ENCODE measurements around the gene LPAR5. TPM values are rescaled to one million over a fixed set of nuclear protein-coding genes. Genes with fewer than 3 reads are reported as not detected.

The LPAR5 gene
- total RNA-seq, 1 donor from 2014 or later: 2.1 TPM

- DNase-seq (ENCODE audit: low read depth): no peak
- FAIRE-seq: no peak
- no peak for TF ChIP-seq CTCF (IDR thresholded peaks at IDR 0.05; ENCODE audit: insufficient read depth, low read length, severe bottlenecking)
- H3K36me3 ChIP-seq (ENCODE audit: control insufficient read depth, insufficient read depth, low read length): peaks cover 40% of the 10 kb centered on the region
- no peak overlapping the region for H3K4me3 ChIP-seq (ENCODE audit: low read depth, low read length)
- H3K27me3 ChIP-seq (ENCODE audit: control insufficient read depth, insufficient read depth, low read length): no peaks in the 10 kb centered on the region
Measured at GRCh38 chr12:6584293-6584692, 51.5 kb downstream of the LPAR5 start.

- Histone ChIP-seq H3K4me3 (ENCODE audit: low read depth, low read length) (no peak overlapping the region), H3K27me3 (ENCODE audit: control insufficient read depth, insufficient read depth, low read length) (no peaks in the 10 kb centered on the region), H3K36me3 (ENCODE audit: control insufficient read depth, insufficient read depth, low read length) (peaks cover 41% of the 10 kb centered on the region)
- no peak for DNase-seq (ENCODE audit: low read depth)
- TF ChIP-seq CTCF (IDR thresholded peaks at IDR 0.05; ENCODE audit: insufficient read depth, low read length, severe bottlenecking): no peak
- no peak for FAIRE-seq
Measured at GRCh38 chr12:6582959-6583358, 52.8 kb downstream of the LPAR5 start.

- no peaks in the 10 kb centered on the region for H3K27me3 ChIP-seq (ENCODE audit: control insufficient read depth, insufficient read depth, low read length)
- peaks cover 43% of the 10 kb centered on the region for H3K36me3 ChIP-seq (ENCODE audit: control insufficient read depth, insufficient read depth, low read length)
- FAIRE-seq (no peak), DNase-seq (ENCODE audit: low read depth) (no peak)
- TF ChIP-seq CTCF (IDR thresholded peaks at IDR 0.05; ENCODE audit: insufficient read depth, low read length, severe bottlenecking): no peak
- H3K4me3 ChIP-seq (ENCODE audit: low read depth, low read length): no peak overlapping the region
Measured at GRCh38 chr12:6582196-6582595, 53.6 kb downstream of the LPAR5 start.

DNA sequence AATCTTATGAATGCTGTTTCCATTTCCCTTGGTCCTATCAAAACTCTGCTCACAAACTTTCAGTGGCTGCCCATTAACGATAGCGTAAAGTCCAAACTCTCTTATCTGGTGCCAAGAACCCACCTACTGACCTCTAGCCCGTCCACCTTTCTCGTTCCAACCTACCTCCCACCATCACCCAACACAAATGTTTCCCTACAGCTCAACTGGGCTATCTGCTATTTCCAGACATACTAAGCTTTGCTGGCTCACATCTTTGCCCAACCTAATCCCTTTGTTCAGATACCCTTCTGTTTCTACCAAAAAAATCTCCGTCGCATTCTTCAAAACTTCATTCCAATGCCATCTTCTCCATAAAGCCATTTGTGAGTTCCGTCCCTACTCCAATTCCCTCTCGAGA lies 60.1 kb downstream of the LPAR5 start:
- Histone ChIP-seq H3K27me3 (ENCODE audit: control insufficient read depth, insufficient read depth, low read length) (no peaks in the 10 kb centered on the region), H3K4me3 (ENCODE audit: low read depth, low read length) (no peak overlapping the region), H3K36me3 (ENCODE audit: control insufficient read depth, insufficient read depth, low read length) (peaks cover 29% of the 10 kb centered on the region)
- TF ChIP-seq CTCF (IDR thresholded peaks at IDR 0.05; ENCODE audit: insufficient read depth, low read length, severe bottlenecking): no peak
- no peak for DNase-seq (ENCODE audit: low read depth)
- no peak for FAIRE-seq

DNA sequence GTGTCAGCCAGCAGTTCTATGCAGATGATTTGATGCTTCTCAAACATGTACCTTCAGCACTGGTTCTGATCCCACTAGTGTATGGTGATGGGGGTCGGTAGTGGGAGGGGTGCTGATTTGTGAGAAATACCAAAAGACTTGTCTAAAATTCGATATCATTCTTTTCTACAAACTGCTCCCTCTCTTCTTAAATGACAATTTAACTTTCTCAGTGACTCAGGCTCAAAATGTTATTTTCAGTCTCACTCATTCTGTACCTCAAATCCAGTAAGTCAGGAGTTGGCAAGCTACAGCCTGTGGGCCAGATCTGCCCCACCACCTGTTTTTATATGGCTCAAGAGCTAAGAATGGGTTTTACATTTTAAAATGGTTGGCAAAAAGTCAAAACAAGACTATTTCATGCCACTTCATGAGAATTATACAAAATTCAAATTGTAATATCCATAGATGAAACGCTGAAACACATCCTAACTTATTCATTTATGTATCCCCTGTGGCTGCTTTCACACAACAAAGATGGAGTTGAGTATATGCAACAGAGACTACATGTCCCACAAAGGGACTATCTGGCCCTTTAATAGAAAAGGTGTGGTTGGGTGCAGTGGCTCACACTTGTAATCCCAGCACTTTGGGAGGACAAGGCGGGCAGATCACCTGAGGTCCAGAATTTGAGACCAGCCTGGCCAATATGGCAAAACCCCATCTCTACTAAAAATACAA lies 61.0 kb downstream of the LPAR5 start:
- Histone ChIP-seq H3K4me3 (ENCODE audit: low read depth, low read length) (no peak overlapping the region), H3K36me3 (ENCODE audit: control insufficient read depth, insufficient read depth, low read length) (peaks cover 31% of the 10 kb centered on the region), H3K27me3 (ENCODE audit: control insufficient read depth, insufficient read depth, low read length) (no peaks in the 10 kb centered on the region)
- DNase-seq (ENCODE audit: low read depth): no peak
- TF ChIP-seq CTCF (IDR thresholded peaks at IDR 0.05; ENCODE audit: insufficient read depth, low read length, severe bottlenecking): no peak
- no peak for FAIRE-seq

DNA sequence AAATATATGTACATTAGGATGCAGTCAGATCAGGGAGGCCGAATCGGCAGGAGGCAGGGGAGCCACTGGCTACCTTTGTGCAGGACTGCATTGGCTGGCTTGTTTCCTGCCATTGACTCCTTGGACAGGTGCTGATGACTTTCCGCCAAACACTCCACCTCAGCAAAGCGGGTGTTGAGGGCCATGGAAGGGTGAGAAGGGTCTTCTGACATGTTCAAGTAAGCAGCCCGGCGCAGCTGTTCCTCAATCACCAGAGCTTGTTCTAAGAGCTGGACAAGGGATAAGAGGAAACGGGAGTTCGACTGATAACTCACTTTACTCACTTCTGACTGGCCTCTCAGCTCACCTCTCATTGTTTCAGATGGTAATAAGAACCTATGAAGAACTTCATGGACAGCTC lies 62.8 kb downstream of the LPAR5 start:
- Histone ChIP-seq H3K4me3 (ENCODE audit: low read depth, low read length) (no peak overlapping the region), H3K27me3 (ENCODE audit: control insufficient read depth, insufficient read depth, low read length) (no peaks in the 10 kb centered on the region), H3K36me3 (ENCODE audit: control insufficient read depth, insufficient read depth, low read length) (peaks cover 28% of the 10 kb centered on the region)
- DNase-seq (ENCODE audit: low read depth) (no peak), FAIRE-seq (no peak)
- no peak for TF ChIP-seq CTCF (IDR thresholded peaks at IDR 0.05; ENCODE audit: insufficient read depth, low read length, severe bottlenecking)

Data from bronchial epithelial cell (primary cell).